Measurements from ENCODE around the gene TMEM126A. TPM values are rescaled to one million over a fixed set of nuclear protein-coding genes. Genes with fewer than 3 reads are reported as not detected.

TMEM126A gene
- total and polyA plus RNA-seq, 2 of the 8 experiments (the other 6 are each of a cell fraction or from before 2014, with no cell fraction given), result 33.7 to 58.7 TPM

DNA sequence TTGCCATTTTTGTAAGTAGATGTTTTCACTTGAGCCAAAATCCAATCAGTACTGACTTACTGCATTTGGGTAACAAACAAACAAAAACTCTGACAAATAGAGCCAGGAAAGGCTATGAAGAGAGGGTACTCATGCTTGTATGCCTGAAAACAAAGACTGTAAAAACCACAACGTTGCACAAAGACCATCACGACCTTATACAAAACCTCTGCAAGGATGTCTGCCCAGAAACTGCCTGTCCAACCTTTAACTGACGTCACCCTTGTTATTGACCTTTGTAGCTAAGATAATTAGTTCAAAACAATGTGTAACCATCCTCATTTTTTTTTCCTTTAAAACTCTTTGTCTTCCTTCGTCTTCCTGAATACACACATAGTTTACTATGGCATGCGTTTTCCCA is 18.0 kb downstream of the TMEM126A start:
- H3K4me2 ChIP-seq (ENCODE audit: insufficient read depth in 1 of 2, low read depth in 2 of 2, low read length in 2 of 2), result peak overlapping the region in 1 of 2 experiments; percentile 97; a peak in 1 of 4 replicates
- peak overlapping the region; percentile 95; the same call in 1 of the 2 replicates for H2AFZ ChIP-seq (ENCODE audit: low read length)
- H3K9ac ChIP-seq (replicated peaks in 1 of 4; ENCODE audit: extremely low read depth in 1 of 4, low read depth in 3 of 4, low read length in 3 of 4), result peak overlapping the region in 1 of 4 experiments; percentile 52; a peak in 2 of 7 replicates
- FAIRE-seq, result no peak
- H2BK5ac ChIP-seq (ENCODE audit: low read depth, low read length), result no peak overlapping the region
- no peak overlapping the region for H3K56ac ChIP-seq (replicated peaks; ENCODE audit: insufficient read length, low read depth, low read length)
- ChIA-PET CTCF (ENCODE audit: partially characterized antibody) (no interaction called here), POLR2A (ENCODE audit: partially characterized antibody) (no interaction called here)
- H3K14ac ChIP-seq (ENCODE audit: insufficient read length), result no peak overlapping the region
- H3K23ac ChIP-seq (ENCODE audit: insufficient read length), result no peak overlapping the region
- H2BK12ac ChIP-seq (ENCODE audit: low read depth, low read length), result no peak overlapping the region
- H2AK5ac ChIP-seq (ENCODE audit: low read depth, low read length), result no peak overlapping the region
- H3K79me1 ChIP-seq (ENCODE audit: low read depth, low read length), result no peaks in the 10 kb centered on the region
- H3K4me3 ChIP-seq (ENCODE audit: extremely low read depth in 1 of 4, insufficient read depth in 2 of 4, low read depth in 3 of 4, low read length in 4 of 4), result 0 out of 8 replicates have a peak overlapping the region, but pooled peaks of 1 of the 4 experiments have one; percentile 98
- H3K4ac ChIP-seq (replicated peaks; ENCODE audit: insufficient read length, low read depth, low read length), result no peak overlapping the region
- H4K5ac ChIP-seq (ENCODE audit: insufficient read length, low read depth, low read length), result no peak overlapping the region
- no peak overlapping the region for H4K8ac ChIP-seq (ENCODE audit: extremely low read depth, insufficient read depth, low read length)
- peaks cover 15 to 20% of the 10 kb centered on the region in 2 experiments for H4K20me1 ChIP-seq (replicated peaks in 1 of 2; ENCODE audit: control insufficient read depth in 1 of 2, insufficient read depth in 2 of 2, low read length in 2 of 2)
- 75% methylated on average over 5 of the region's 5 CpGs; no CpG with 5 or more reads in 1 of the 2 experiments for WGBS, 2 experiments (ENCODE audit: extremely low coverage in 1 of 2, insufficient coverage in 1 of 2, insufficient read length in 1 of 2, insufficient replicate concordance in 2 of 2, low coverage in 1 of 2, low lambda C conversion rate in 2 of 2, missing lambda C conversion rate in 1 of 2)
- peaks cover 0 to 19% (median 2%) of the 10 kb centered on the region in 4 experiments; a peak in 4 of 8 replicates for H3K36me3 ChIP-seq (ENCODE audit: control insufficient read depth in 2 of 4, insufficient read depth in 4 of 4, low read length in 3 of 4)
- TF ChIP-seq ASH2L (IDR thresholded peaks at IDR 0.05; ENCODE audit: low read length) (no peak), POU5F1 (IDR thresholded peaks at IDR 0.05; ENCODE audit: low read depth, low read length) (no peak), PHF8 (conservative IDR thresholded peaks at IDR 0.05; ENCODE audit: low read depth, low read length) (no peak), SP2 (IDR thresholded peaks at IDR 0.05; ENCODE audit: low read length) (no peak), SAP30 (IDR thresholded peaks at IDR 0.05; ENCODE audit: insufficient read depth, insufficient replicate concordance, low read length) (no peak)
- TF ChIP-seq, protein P1, sequence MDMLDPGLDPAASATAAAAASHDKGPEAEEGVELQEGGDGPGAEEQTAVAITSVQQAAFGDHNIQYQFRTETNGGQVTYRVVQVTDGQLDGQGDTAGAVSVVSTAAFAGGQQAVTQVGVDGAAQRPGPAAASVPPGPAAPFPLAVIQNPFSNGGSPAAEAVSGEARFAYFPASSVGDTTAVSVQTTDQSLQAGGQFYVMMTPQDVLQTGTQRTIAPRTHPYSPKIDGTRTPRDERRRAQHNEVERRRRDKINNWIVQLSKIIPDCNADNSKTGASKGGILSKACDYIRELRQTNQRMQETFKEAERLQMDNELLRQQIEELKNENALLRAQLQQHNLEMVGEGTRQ (IDR thresholded peaks at IDR 0.05; ENCODE audit: low read length), result no peak
- no peak overlapping the region for H3K18ac ChIP-seq (ENCODE audit: extremely low read depth, low read length)
- H2BK20ac ChIP-seq (ENCODE audit: low read length), result no peak overlapping the region
- H4K91ac ChIP-seq (replicated peaks; ENCODE audit: insufficient read length, low read length), result no peak overlapping the region
- no peak overlapping the region for H2BK15ac ChIP-seq (ENCODE audit: low read length)
- H3K23me2 ChIP-seq (ENCODE audit: low read depth, low read length), result peaks cover 3% of the 10 kb centered on the region; the same call in 1 of the 2 replicates
- peaks cover 0 to 3% (median 0%) of the 10 kb centered on the region in 4 experiments; a peak in 3 of 7 replicates for H3K4me1 ChIP-seq (replicated peaks in 1 of 4; ENCODE audit: control insufficient read depth in 3 of 4, insufficient read depth in 4 of 4, low read length in 3 of 4)
- H3K9me3 ChIP-seq (ENCODE audit: insufficient read depth in 2 of 2, low read depth in 1 of 2, low read length in 1 of 2), result no peaks in the 10 kb centered on the region
- no peak overlapping the region for H2BK120ac ChIP-seq (replicated peaks; ENCODE audit: low read depth, low read length)
- DNase-seq (ENCODE audit: low read depth in 1 of 2, low spot score in 2 of 2), result no peak
- no peak overlapping the region for H3K27ac ChIP-seq (ENCODE audit: low read depth, low read length)
- peaks cover 21 to 41% of the 10 kb centered on the region in 2 experiments for H3K79me2 ChIP-seq (ENCODE audit: control insufficient read depth in 1 of 2, insufficient read depth in 2 of 2, low read length in 2 of 2)
- H3K27me3 ChIP-seq (replicated peaks in 1 of 4; ENCODE audit: control insufficient read depth in 3 of 4, extremely low read depth in 1 of 4, insufficient read depth in 3 of 4, low read length in 3 of 4), result no peaks in the 10 kb centered on the region
